Naive thymus-derived CD4-positive, alpha-beta T cell (primary cell): Measurements from ENCODE around the gene CXCR2. TPM values are rescaled to one million over a fixed set of nuclear protein-coding genes. Genes with fewer than 3 reads are reported as not detected.

Experiments used
- ATAC-seq: fragments of 150-1000 bp; cut with Tn5 transposase; 2 replicates; pipeline ENCODE4 v1.10.0; 2021; ENCODE audit warnings: mild to moderate bottlenecking, moderate library complexity
- CTCF ChIA-PET: fragments of 350-600 bp; sonication (Branson Sonifier 250); formaldehyde crosslinking; loops from one replicate; lab custom pipeline; 2021; ENCODE audit warnings: antibody characterized with exemption; lab: Charles Lee
- POLR2A ChIA-PET: fragments of 350-600 bp; sonication (Branson Sonifier 250); formaldehyde crosslinking; loops from one replicate; lab custom pipeline; 2021; ENCODE audit warnings: antibody characterized with exemption, inconsistent platforms; lab: Charles Lee
- DNase-seq, 9 donors: peaks; one replicate each; pipeline versions ENCODE4 v3.0.0 to v3.0.0-alpha.2; 2020 to 2022; ENCODE audit warnings: mixed read lengths in 1 of 9
- H3K27ac ChIP-seq: one replicate; pipeline ENCODE4 v1.7.0; 2013; ENCODE audit warnings: mild to moderate bottlenecking, low read depth, low read length, moderate library complexity
- H3K27me3 ChIP-seq, 2 donors: one replicate each; pipeline ENCODE4 v1.7.0; 2013; ENCODE audit warnings: low read length in 2 of 2, mild to moderate bottlenecking in 2 of 2, moderate library complexity in 2 of 2; ENCODE audit not compliant: control insufficient read depth in 2 of 2, insufficient read depth in 2 of 2
- H3K36me3 ChIP-seq, 3 experiments: 1 replicate in 2 of 3; 2 replicates in 1 of 3; pipeline ENCODE4 v1.7.0; 2013; ENCODE audit warnings: low read length in 3 of 3, mild to moderate bottlenecking in 3 of 3, moderate library complexity in 1 of 3; ENCODE audit not compliant: insufficient read depth in 3 of 3, control insufficient read depth in 2 of 3
- H3K4me1 ChIP-seq, 2 donors: one replicate each; pipeline ENCODE4 v1.7.0; 2013; ENCODE audit warnings: low read length in 2 of 2, mild to moderate bottlenecking in 2 of 2, moderate library complexity in 1 of 2; ENCODE audit not compliant: control insufficient read depth in 2 of 2, insufficient read depth in 2 of 2
- H3K4me3 ChIP-seq: 2 replicates; pipeline ENCODE4 v1.7.0; 2013; ENCODE audit warnings: mild to moderate bottlenecking, low read length
- H3K9me3 ChIP-seq, 3 experiments: 1 replicate in 2 of 3; 2 replicates in 1 of 3; pipeline ENCODE4 v1.7.0; 2013; ENCODE audit warnings: low read length in 3 of 3; ENCODE audit not compliant: control insufficient read depth in 2 of 3
- H3K27ac Mint-ChIP-seq, 9 donors: one replicate each; pipeline ENCODE4 v1.8.0; 2020 to 2022; ENCODE audit warnings: mixed read lengths in 9 of 9, mild to moderate bottlenecking in 8 of 9, moderate library complexity in 5 of 9, inconsistent platforms in 2 of 9
- H3K27me3 Mint-ChIP-seq, 5 donors: one replicate each; pipeline ENCODE4 v1.8.0; 2021 to 2022; ENCODE audit warnings: mixed read lengths in 5 of 5, mild to moderate bottlenecking in 1 of 5
- H3K36me3 Mint-ChIP-seq, 5 donors: one replicate each; pipeline ENCODE4 v1.8.0; 2020 to 2022; ENCODE audit warnings: mixed read lengths in 5 of 5, mild to moderate bottlenecking in 3 of 5, inconsistent platforms in 1 of 5
- H3K4me1 Mint-ChIP-seq, 7 donors: one replicate each; pipeline ENCODE4 v1.8.0; 2020 to 2022; ENCODE audit warnings: mixed read lengths in 7 of 7, mild to moderate bottlenecking in 3 of 7, inconsistent platforms in 1 of 7
- H3K4me3 Mint-ChIP-seq, 10 donors: one replicate each; pipeline ENCODE4 v1.8.0; 2020 to 2022; ENCODE audit warnings: mild to moderate bottlenecking in 10 of 10, mixed read lengths in 10 of 10, moderate library complexity in 6 of 10, inconsistent platforms in 2 of 10
- H3K9me3 Mint-ChIP-seq, 11 donors: one replicate each; pipeline ENCODE4 v1.8.0; 2020 to 2022; ENCODE audit warnings: mixed read lengths in 11 of 11, mild to moderate bottlenecking in 4 of 11, inconsistent platforms in 1 of 11, moderate library complexity in 1 of 11
- intact Hi-C, 2 donors: fragments of 100-400 bp; cut with micrococcal nuclease; formaldehyde crosslinking; loops; one replicate each; pipeline ENCODE4 v1.15.1; 2023
- polyA plus RNA-seq, 2 donors: library from polyadenylated mRNA; unstranded; fragments of 300-500 nt; fragmentation: Illumina TruSeq; gene quantifications; one replicate each; pipeline ENCODE4 v1.2.3, GENCODE V29; 2021
- total RNA-seq, 6 experiments: library from RNA in 5 of 6; stranded (reverse) in 5 of 6; gene quantifications; 1 replicate in 5 of 6; 2 replicates in 1 of 6; pipeline ENCODE4 v1.2.3 and lab custom pipeline; 2021 to 2026

The CXCR2 gene
- total and polyA plus RNA-seq, 7 experiments from 2014 or later = 0.13 to 3.0 (median 0.73) TPM; not detected in 4

- Mint-ChIP-seq H3K4me1 (peaks cover 5 to 19% (median 10%) of the 10 kb centered on the region in 7 donors), H3K27me3 (peaks cover 4 to 17% (median 10%) of the 10 kb centered on the region in 5 donors), H3K36me3 (no peaks in the 10 kb centered on the region), H3K27ac (no peak overlapping the region), H3K4me3 (no peak overlapping the region), H3K9me3 (peaks cover 0 to 6% (median under 1%) of the 10 kb centered on the region in 11 donors)
- no peaks in the 10 kb centered on the region for H3K4me1 ChIP-seq
- H3K27me3 ChIP-seq = peaks cover 0 to 7% of the 10 kb centered on the region in 2 donors
- no peak overlapping the region for H3K27ac ChIP-seq
- no peaks in the 10 kb centered on the region for H3K36me3 ChIP-seq
- intact Hi-C loops = no loop called here
- ChIA-PET POLR2A (no interaction called here), CTCF (no interaction called here)
- H3K4me3 ChIP-seq = no peak overlapping the region
- DNase-seq (no peak), ATAC-seq (no peak)
- no peaks in the 10 kb centered on the region for H3K9me3 ChIP-seq
Observed at GRCh38 chr2:218127929-218128455, 2.2 kb downstream of the CXCR2 start.

GRCh38 chr2:218128781-218129457 lies 3.1 kb downstream of the CXCR2 start:
- no peaks in the 10 kb centered on the region for H3K36me3 ChIP-seq
- peaks cover 5 to 19% (median 10%) of the 10 kb centered on the region in 7 donors for H3K4me1 Mint-ChIP-seq
- H3K27ac Mint-ChIP-seq = no peak overlapping the region
- peaks cover 4 to 17% (median 10%) of the 10 kb centered on the region in 5 donors for H3K27me3 Mint-ChIP-seq
- H3K4me3 ChIP-seq = no peak overlapping the region
- intact Hi-C loops = no loop called here
- ChIA-PET POLR2A (no interaction called here), CTCF (no interaction called here)
- no peaks in the 10 kb centered on the region for H3K9me3 Mint-ChIP-seq
- no peaks in the 10 kb centered on the region for H3K9me3 ChIP-seq
- peaks cover 0 to 7% of the 10 kb centered on the region in 2 donors for H3K27me3 ChIP-seq
- DNase-seq = no peak
- no peaks in the 10 kb centered on the region for H3K36me3 Mint-ChIP-seq
- no peak overlapping the region for H3K27ac ChIP-seq
- H3K4me1 ChIP-seq = no peaks in the 10 kb centered on the region
- H3K4me3 Mint-ChIP-seq = peak overlapping the region in 1 of 10 donors; percentile 70
- peak; percentile 52 for ATAC-seq

GRCh38 chr2:218129458-218130135 lies 3.8 kb downstream of the CXCR2 start:
- Mint-ChIP-seq H3K27ac (no peak overlapping the region), H3K4me1 (peaks cover 5 to 19% (median 10%) of the 10 kb centered on the region in 7 donors)
- H3K4me1 ChIP-seq = no peaks in the 10 kb centered on the region

GRCh38 chr2:218130377-218130776 lies 4.5 kb downstream of the CXCR2 start:
- H3K27ac Mint-ChIP-seq = no peak overlapping the region
- no peaks in the 10 kb centered on the region for H3K9me3 Mint-ChIP-seq
- DNase-seq (no peak), ATAC-seq (peak; percentile 60)
- Histone ChIP-seq H3K27ac (no peak overlapping the region), H3K27me3 (peaks cover 0 to 7% of the 10 kb centered on the region in 2 donors), H3K4me1 (no peaks in the 10 kb centered on the region), H3K9me3 (no peaks in the 10 kb centered on the region), H3K36me3 (no peaks in the 10 kb centered on the region), H3K4me3 (no peak overlapping the region)
- CTCF ChIA-PET = no interaction called here
- POLR2A ChIA-PET = no interaction called here
- H3K27me3 Mint-ChIP-seq = peaks cover 0 to 12% (median 9%) of the 10 kb centered on the region in 5 donors
- peaks cover 4 to 13% (median 8%) of the 10 kb centered on the region in 7 donors for H3K4me1 Mint-ChIP-seq
- peak overlapping the region in 2 of 10 donors; percentile 21 to 45 for H3K4me3 Mint-ChIP-seq
- intact Hi-C loops = no loop called here
- H3K36me3 Mint-ChIP-seq = no peaks in the 10 kb centered on the region

More at GRCh38 chr2:218129458-218130135, 3.8 kb downstream of the CXCR2 start:
- H3K4me3 Mint-ChIP-seq = peak overlapping the region in 1 of 10 donors; percentile 70
- ChIA-PET CTCF (no interaction called here), POLR2A (no interaction called here)
- intact Hi-C loops = no loop called here
- Histone ChIP-seq H3K36me3 (no peaks in the 10 kb centered on the region), H3K27me3 (peaks cover 0 to 7% of the 10 kb centered on the region in 2 donors), H3K9me3 (no peaks in the 10 kb centered on the region), H3K4me3 (no peak overlapping the region), H3K27ac (no peak overlapping the region)
- peaks cover 4 to 17% (median 10%) of the 10 kb centered on the region in 5 donors for H3K27me3 Mint-ChIP-seq
- no peak for ATAC-seq
- no peaks in the 10 kb centered on the region for H3K9me3 Mint-ChIP-seq
- H3K36me3 Mint-ChIP-seq = no peaks in the 10 kb centered on the region
- DNase-seq = no peak

- no peak overlapping the region for H3K27ac Mint-ChIP-seq
- peaks cover 0 to 8% (median 4%) of the 10 kb centered on the region in 7 donors for H3K4me1 Mint-ChIP-seq
- Histone ChIP-seq H3K27me3 (peaks cover 0 to 4% of the 10 kb centered on the region in 2 donors), H3K27ac (no peak overlapping the region), H3K36me3 (no peaks in the 10 kb centered on the region), H3K4me1 (no peaks in the 10 kb centered on the region), H3K9me3 (no peaks in the 10 kb centered on the region), H3K4me3 (no peak overlapping the region)
- CTCF ChIA-PET = no interaction called here
- ATAC-seq (peak; percentile 8), DNase-seq (no peak)
- H3K27me3 Mint-ChIP-seq = peaks cover 0 to 13% (median 9%) of the 10 kb centered on the region in 5 donors
- H3K9me3 Mint-ChIP-seq = peaks cover 0 to 3% (median 0%) of the 10 kb centered on the region in 11 donors
- POLR2A ChIA-PET = no interaction called here
- no peaks in the 10 kb centered on the region for H3K36me3 Mint-ChIP-seq
- peak overlapping the region in 1 of 10 donors; percentile 7 for H3K4me3 Mint-ChIP-seq
- intact Hi-C loops = no loop called here
Observed at GRCh38 chr2:218130822-218131221, 5.0 kb downstream of the CXCR2 start.

- Histone ChIP-seq H3K4me3 (no peak overlapping the region), H3K27ac (no peak overlapping the region), H3K4me1 (no peaks in the 10 kb centered on the region), H3K9me3 (no peaks in the 10 kb centered on the region), H3K36me3 (no peaks in the 10 kb centered on the region), H3K27me3 (no peaks in the 10 kb centered on the region)
- no peak overlapping the region for H3K27ac Mint-ChIP-seq
- CTCF ChIA-PET = no interaction called here
- peaks cover 0 to 4% (median 0%) of the 10 kb centered on the region in 11 donors for H3K9me3 Mint-ChIP-seq
- peaks cover 0 to 9% (median 0%) of the 10 kb centered on the region in 7 donors for H3K4me1 Mint-ChIP-seq
- H3K36me3 Mint-ChIP-seq = no peaks in the 10 kb centered on the region
- peaks cover 17 to 42% (median 32%) of the 10 kb centered on the region in 5 donors for H3K27me3 Mint-ChIP-seq
- intact Hi-C loops = no loop called here
- POLR2A ChIA-PET = no interaction called here
- no peak overlapping the region for H3K4me3 Mint-ChIP-seq
- ATAC-seq (peak; percentile 10), DNase-seq (no peak)
Observed at GRCh38 chr2:218137514-218137913, 11.7 kb downstream of the CXCR2 start.
